Vagina (tissue), 2 donors: ENCODE data around the gene ANKRD28. TPM values are rescaled to one million over a fixed set of nuclear protein-coding genes. Genes with fewer than 3 reads are reported as not detected.

ENCODE experiments used
- DNase-seq, 2 donors: peaks; one replicate each; pipeline ENCODE4 v3.0.0-alpha.2; 2017; ENCODE audit errors: extremely low spot score in 2 of 2
- H3K27ac ChIP-seq: fragments of 200-600 bp; sonication (generic); one replicate; pipeline ENCODE4 v1.5.1; 2019
- H3K27me3 ChIP-seq: fragments of 200-600 bp; sonication (generic); one replicate; pipeline ENCODE4 v1.5.1; 2019
- H3K36me3 ChIP-seq, 2 donors: fragments of 200-600 bp; sonication (generic); one replicate each; pipeline ENCODE4 v1.5.1; 2017 to 2019
- H3K4me1 ChIP-seq: fragments of 200-600 bp; sonication (generic); one replicate; pipeline ENCODE4 v1.5.1; 2019
- H3K4me3 ChIP-seq, 2 donors: fragments of 200-600 bp; sonication (generic); 1 replicate in 1 of 2; 2 replicates in 1 of 2; pipeline ENCODE4 v1.5.1; 2016 to 2019
- H3K9me3 ChIP-seq: fragments of 200-600 bp; sonication (generic); one replicate; pipeline ENCODE4 v1.5.1; 2019
- CTCF ChIP-seq, 3 experiments: fragments of 450-650 bp in 2 of 3; fragments of 200-600 bp in 1 of 3; sonication (generic) in 1 of 3; IDR thresholded peaks; one replicate each; pipeline ENCODE4 v1.5.1; 2017 to 2019; ENCODE audit warnings: antibody characterized with exemption in 3 of 3, mild to moderate bottlenecking in 2 of 3, moderate library complexity in 2 of 3
- POLR2A ChIP-seq, 2 donors: fragments of 450-650 bp; IDR thresholded peaks; one replicate each; pipeline ENCODE4 v1.6.1; 2017; ENCODE audit warnings: antibody characterized with exemption in 2 of 2, mild to moderate bottlenecking in 2 of 2, moderate library complexity in 2 of 2
- POLR2AphosphoS5 ChIP-seq, 2 donors: sonication (generic); formaldehyde crosslinking; IDR thresholded peaks; one replicate each; pipeline ENCODE4 v1.9.0; 2017; ENCODE audit warnings: antibody characterized with exemption in 2 of 2, mild to moderate bottlenecking in 2 of 2, low read depth in 1 of 2; ENCODE audit not compliant: insufficient read depth in 1 of 2
- intact Hi-C: fragments of 100-400 bp; cut with DNase I; formaldehyde crosslinking; loops from one replicate; pipeline ENCODE4 v1.15.1; 2023
- total RNA-seq: library from RNA; depleted of rRNA; stranded (reverse); fragments of >200 nt; gene quantifications from one replicate; pipeline ENCODE4 v1.2.3, GENCODE V29; 2016

ANKRD28 gene
- total RNA-seq, 1 donor from 2014 or later = 48.6 TPM

- Histone ChIP-seq H3K4me1 (no peaks in the 10 kb centered on the region), H3K27ac (no peak overlapping the region), H3K36me3 (no peaks in the 10 kb centered on the region), H3K9me3 (no peaks in the 10 kb centered on the region), H3K27me3 (no peaks in the 10 kb centered on the region), H3K4me3 (no peak overlapping the region)
- TF ChIP-seq POLR2A (IDR thresholded peaks at IDR 0.05) = no peak
- TF ChIP-seq POLR2AphosphoS5 (IDR thresholded peaks at IDR 0.05; ENCODE audit: insufficient read depth in 1 of 2, low read depth in 1 of 2) = no peak
- no peak for TF ChIP-seq CTCF (IDR thresholded peaks at IDR 0.05)
- no peak for DNase-seq
- intact Hi-C loops = loop anchor here (10.0 kb wide), 2 partner anchors 176 to 434 kb away; no protein-coding TSS in a partner anchor
These were observed 12.9 kb upstream of the ANKRD28 start for GRCh38 chr3:15810702-15811101.

GRCh38 chr3:15809313-15809712 is 11.5 kb upstream of the ANKRD28 start:
- H3K4me3 ChIP-seq = no peak overlapping the region
- intact Hi-C loops = no loop called here
- no peaks in the 10 kb centered on the region for H3K9me3 ChIP-seq
- TF ChIP-seq POLR2AphosphoS5 (IDR thresholded peaks at IDR 0.05; ENCODE audit: insufficient read depth in 1 of 2, low read depth in 1 of 2) (no peak), CTCF (IDR thresholded peaks at IDR 0.05) (no peak), POLR2A (IDR thresholded peaks at IDR 0.05) (no peak)
- H3K27me3 ChIP-seq = no peaks in the 10 kb centered on the region
- H3K4me1 ChIP-seq = no peaks in the 10 kb centered on the region
- DNase-seq = no peak
- H3K27ac ChIP-seq = no peak overlapping the region
- no peaks in the 10 kb centered on the region for H3K36me3 ChIP-seq

DNA sequence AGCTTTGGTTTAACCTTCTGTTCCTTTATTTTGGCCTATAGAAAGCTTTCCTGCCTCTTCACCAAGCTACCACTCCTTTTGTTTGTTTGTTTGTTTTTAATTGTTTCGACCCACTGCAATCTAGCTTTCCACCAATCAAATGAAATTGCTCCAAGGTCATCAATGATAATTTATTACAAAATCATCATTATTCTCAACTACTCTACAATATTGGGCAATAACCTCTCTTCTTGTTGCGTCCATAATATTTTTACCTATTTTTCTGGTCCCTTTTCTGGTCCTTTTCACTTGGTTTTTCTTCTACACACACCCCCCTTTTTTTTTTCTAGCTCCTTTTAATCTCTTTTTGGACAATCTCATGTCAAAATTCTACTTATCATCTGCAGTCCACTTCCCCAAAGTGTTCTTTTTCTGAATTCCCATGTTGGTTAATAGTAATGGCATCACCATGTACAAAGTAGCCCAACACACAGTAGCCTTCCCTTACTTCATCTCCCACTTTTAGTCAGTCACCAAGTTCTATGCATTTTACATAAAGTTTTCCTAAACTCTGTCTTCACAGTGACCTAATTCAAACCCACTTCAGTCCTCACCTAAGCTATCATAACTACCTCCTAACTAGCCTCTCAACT is 11.0 kb upstream of the ANKRD28 start:
- intact Hi-C loops = no loop called here
- DNase-seq = no peak
- no peak overlapping the region for H3K4me3 ChIP-seq

GRCh38 chr3:15805756-15806266 is 8.0 kb upstream of the ANKRD28 start:
- intact Hi-C loops = no loop called here
- Histone ChIP-seq H3K9me3 (no peaks in the 10 kb centered on the region), H3K27me3 (no peaks in the 10 kb centered on the region), H3K36me3 (no peaks in the 10 kb centered on the region), H3K4me1 (peaks cover 8% of the 10 kb centered on the region), H3K27ac (no peak overlapping the region), H3K4me3 (no peak overlapping the region)
- no peak for TF ChIP-seq POLR2AphosphoS5 (IDR thresholded peaks at IDR 0.05; ENCODE audit: insufficient read depth in 1 of 2, low read depth in 1 of 2)
- TF ChIP-seq POLR2A (IDR thresholded peaks at IDR 0.05) = no peak
- TF ChIP-seq CTCF (IDR thresholded peaks at IDR 0.05) = no peak
- DNase-seq = no peak

More for the DNA sequence above, 11.0 kb upstream of the ANKRD28 start:
- no peaks in the 10 kb centered on the region for H3K9me3 ChIP-seq
- no peaks in the 10 kb centered on the region for H3K27me3 ChIP-seq
- no peaks in the 10 kb centered on the region for H3K36me3 ChIP-seq
- TF ChIP-seq POLR2A (IDR thresholded peaks at IDR 0.05) (no peak), POLR2AphosphoS5 (IDR thresholded peaks at IDR 0.05; ENCODE audit: insufficient read depth in 1 of 2, low read depth in 1 of 2) (no peak), CTCF (IDR thresholded peaks at IDR 0.05) (no peak)
- H3K27ac ChIP-seq = no peak overlapping the region
- no peaks in the 10 kb centered on the region for H3K4me1 ChIP-seq

DNA sequence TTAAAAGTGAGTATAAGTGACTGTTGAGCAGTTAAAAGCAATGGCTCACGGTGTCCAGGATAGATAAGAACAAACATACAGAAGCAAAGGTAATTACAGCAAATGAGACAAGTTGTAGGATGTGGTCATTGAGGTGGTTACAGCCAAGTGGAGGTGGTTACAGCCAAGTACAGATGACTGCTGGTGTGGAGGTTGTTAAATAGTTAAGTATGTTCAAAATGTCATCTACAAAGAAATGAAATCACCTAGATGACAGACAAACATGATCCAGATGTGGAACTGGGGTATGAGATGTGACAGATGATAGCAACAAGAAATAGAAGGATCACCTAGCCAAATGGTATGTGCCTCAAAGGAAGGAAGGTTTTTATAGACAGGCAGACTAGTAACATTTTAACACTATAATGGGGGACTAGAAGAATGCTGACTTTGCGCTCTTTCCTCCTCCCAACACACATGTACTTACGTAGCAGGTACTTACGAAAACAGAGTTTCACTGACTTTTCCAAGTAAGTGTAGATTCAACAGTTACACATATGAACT is 6.8 kb upstream of the ANKRD28 start:
- H3K27me3 ChIP-seq = no peaks in the 10 kb centered on the region
- intact Hi-C loops = no loop called here
- DNase-seq = no peak
- H3K36me3 ChIP-seq = no peaks in the 10 kb centered on the region
- no peak overlapping the region for H3K4me3 ChIP-seq
- no peak overlapping the region for H3K27ac ChIP-seq
- TF ChIP-seq POLR2AphosphoS5 (IDR thresholded peaks at IDR 0.05; ENCODE audit: insufficient read depth in 1 of 2, low read depth in 1 of 2) = no peak
- no peak for TF ChIP-seq CTCF (IDR thresholded peaks at IDR 0.05)
- no peak for TF ChIP-seq POLR2A (IDR thresholded peaks at IDR 0.05)
- peaks cover 15% of the 10 kb centered on the region for H3K4me1 ChIP-seq
- H3K9me3 ChIP-seq = no peaks in the 10 kb centered on the region
